Measurements from ENCODE around the gene AIF1.

- TF ChIP-seq CTCF (IDR thresholded peaks at IDR 0.05) (no peak), POLR2A (IDR thresholded peaks at IDR 0.05) (no peak)
Measured at GRCh38 chr6:31631681-31632278, 16.7 kb downstream of the AIF1 start.
